ELF-1 (cell line): Measurements from ENCODE around the gene BRAT1.
A peak's percentile ranks its signal among the peaks of the same experiment; 100 is the strongest.
"Not testable (repeated sequence)": the region's sequence is repeated elsewhere in the genome, so short reads cannot be mapped to it uniquely, and the experiment has no call there.

Experiments used
- DNase-seq: peaks from one replicate; pipeline ENCODE4 v3.0.0-alpha.2; 2016; ENCODE audit warnings: low read depth, low spot score

BRAT1 gene

DNA sequence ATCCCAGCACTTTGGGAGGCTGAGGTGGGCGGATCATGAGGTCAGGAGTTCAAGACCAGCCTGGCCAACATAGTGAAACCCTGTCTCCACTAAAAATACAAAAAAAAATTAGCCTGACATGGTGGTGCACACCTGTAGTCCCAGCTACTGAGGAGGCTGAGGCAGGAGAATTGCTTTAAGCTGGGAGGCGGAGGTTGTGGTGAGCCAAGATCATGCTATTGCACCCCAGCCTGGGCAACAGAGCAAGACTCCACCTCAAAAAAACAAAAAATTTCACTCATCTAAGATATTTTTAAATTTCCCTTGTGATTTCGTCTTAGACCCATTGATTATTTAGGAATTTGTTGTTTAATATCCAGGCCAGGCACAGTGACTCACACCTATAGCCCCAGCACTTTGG is 8.6 kb upstream of the BRAT1 start:
- DNase-seq = not testable (repeated sequence)

GRCh38 chr7:2559283-2559950 is 4.1 kb upstream of the BRAT1 start:
- DNase-seq = peak; percentile 48

- peak; percentile 96 for DNase-seq
Observed at GRCh38 chr7:2558629-2559282, 3.4 kb upstream of the BRAT1 start, which contains the start of gene IQCE. IQCE (plus strand) TSS chr7:2558979; CDS start chr7:2559182, 203 bp downstream.

DNA sequence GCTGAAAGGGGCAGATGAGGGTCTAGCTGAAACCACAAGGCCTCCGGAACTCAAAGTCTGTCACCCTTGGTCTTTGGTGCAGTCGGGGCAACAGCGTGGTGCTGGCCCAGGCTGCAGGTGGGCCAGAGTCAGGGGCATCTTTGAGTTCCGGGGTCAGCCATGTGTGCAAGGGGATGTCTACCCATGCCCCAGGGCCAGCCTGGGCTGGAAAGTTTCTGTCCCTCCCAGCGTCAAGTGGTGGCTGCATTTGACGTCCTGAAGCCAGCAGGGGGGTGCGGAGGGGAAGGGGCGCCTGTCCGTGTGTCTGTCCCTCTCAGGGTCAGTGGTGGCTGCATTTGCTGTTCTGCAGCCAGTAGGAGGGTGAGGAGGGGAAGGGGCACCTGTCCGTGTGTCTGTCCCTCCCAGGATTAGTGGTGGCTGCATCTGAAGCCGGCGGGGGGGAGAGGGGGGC is 638 bp downstream of the BRAT1 start:
- peak; percentile 30 for DNase-seq

DNA sequence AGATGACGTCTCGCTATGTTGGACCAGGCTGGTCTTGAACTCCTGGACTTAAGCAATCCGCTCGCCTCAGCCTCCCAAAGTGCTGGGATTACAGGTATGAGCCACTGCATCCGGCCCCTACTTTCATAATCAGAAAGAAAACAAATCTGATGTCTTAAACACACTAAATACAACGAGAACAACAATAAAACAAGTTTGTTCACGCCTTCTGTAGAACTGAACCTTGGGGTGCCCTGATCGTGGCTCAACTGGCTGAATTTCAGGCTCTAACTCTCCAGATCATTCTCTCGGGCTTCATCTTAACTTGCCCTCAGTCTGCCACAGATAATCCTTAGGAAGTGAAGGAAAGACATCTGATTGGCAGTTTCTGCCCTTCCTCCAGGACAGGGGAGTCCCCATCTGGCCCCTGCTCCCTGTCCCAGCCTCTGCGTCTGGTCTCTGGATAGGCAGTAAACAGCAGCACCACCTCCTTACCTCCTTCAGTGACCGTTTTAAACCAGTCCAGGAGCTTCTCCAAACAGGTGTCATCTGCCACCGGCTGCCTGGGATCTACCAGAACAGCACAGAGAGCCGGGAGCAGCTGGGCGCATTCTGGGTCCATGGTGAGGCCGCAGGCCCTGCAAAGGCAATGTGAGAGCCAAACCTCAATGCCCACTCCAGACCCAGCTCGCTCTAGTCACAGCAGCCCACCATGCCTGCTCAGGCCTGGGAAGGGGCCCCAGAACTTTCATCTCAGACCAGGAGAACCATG is 1.3 kb downstream of the BRAT1 start:
- no peak for DNase-seq

DNA sequence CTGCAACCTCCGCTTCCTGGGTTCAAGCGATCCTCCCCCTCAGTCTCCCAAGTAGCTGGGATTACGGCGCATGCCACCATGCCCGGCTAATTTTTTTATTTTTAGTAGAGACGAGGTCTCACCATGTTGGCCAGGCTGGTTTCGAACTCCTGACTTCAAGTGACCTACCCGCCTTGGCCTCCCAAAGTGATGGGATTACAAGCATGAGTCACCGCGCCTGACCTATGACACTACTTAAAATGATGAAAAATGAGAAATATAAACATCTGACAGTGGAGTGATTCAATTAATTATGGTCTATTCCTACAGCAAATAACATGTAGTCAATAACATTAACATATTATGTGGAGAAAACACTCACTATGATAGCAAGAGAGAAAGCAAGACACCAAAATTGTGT is 2.2 kb downstream of the BRAT1 start:
- DNase-seq = no peak

- DNase-seq = no peak
Observed at GRCh38 chr7:2551418-2551817, 3.9 kb downstream of the BRAT1 start.

DNA sequence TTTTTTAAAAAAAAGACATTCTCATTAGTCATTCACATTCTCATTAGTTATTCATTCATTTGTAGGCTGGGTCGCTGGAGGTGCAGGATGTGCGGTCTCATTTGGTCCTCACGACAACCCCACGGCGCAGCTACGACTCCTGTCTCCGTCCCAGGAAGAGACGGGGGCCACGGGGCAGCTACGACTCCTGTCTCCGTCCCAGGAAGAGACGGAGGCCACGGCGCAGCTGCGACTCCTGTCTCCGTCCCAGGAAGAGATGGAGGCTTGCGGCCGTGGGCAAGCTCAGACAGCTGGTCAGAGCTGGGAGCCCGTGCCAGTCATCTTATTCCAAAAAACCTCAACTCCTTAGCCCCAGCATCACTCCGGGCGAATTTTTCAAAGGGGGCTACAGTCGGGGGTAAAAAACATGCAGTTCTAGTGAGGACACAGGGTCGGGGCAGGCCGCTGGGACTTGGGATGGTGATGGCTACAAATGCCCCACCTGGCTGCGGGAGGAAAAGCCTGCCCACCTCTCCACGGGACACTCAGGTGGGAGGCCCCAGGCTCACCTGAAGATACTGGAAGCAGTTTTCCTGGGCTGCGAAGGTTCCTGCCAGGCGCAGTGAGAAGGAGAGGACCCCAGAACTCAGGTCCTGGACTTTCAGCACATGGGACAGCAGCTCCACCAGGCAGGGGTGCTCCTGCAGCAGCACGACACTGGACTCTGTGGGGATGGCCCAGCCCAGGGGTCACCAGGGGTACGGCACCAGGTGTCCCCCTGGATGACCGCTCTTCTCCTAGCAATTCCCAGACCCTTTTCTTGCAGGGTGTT is 8.3 kb downstream of the BRAT1 start:
- no peak for DNase-seq

DNA sequence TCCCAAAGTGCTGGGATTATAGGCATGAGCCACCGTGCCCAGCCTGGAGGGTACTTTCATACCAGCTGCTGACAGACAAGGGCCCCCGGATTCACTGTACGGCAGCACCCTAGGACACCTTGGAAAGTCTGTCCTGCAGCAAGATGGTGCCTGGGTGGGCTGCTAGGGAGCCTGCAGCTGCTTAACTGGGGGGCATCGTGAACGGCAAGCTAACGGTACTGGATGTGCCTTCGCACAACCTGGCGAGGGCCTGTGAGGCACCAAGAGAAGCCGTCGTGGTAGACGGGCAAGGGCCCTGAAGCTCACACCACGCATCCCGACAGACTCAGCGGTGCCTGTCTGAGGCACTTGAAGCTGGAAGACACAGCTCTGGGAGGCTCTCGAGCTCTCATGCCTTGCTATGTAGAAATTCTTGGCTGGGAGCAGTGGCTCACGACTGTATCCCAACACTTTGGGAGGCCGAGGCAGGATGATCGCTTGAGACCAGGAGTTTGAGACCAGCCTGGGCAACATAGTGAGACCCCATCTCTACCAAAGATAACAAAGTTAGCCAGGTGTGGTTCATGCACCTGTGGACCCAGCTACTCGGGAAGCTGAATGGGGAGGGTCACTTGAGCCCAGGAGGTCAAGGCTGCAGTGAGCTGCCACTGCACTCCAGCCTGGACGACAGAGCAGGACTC is 9.4 kb downstream of the BRAT1 start:
- DNase-seq = no peak

DNA sequence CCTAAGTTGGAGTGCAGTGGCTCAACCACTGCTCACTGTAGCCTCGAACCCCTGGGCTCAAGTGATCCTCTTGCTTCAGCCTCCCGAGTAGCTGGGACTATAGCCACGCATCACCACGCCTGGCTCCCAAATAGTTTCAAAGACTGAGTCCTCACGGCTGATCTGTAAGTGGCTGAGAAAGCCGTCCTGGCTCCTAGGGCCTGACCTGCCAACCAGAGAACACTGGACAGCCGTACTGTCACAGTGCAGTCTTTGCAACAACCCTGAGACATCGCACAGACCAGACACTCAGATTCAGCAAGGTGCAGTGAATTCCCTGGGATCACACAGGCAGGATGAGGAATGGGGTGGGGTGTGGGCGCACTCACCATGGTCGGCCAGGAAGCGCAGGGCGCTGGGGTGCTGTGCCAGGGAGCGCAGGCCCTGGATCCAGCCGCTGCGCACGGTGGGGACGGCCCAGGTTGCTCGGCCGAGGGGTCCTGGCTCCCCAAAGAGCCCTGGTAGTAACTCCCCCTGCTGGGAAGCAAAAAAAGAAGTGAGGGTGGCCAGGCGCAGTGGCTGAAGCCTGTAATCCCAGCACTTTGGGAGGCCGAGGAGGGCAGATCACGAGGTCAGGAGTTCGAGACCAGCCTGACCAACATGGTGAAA is 10.7 kb downstream of the BRAT1 start:
- no peak for DNase-seq

- no peak for DNase-seq
Observed at GRCh38 chr7:2542916-2543871, 12.1 kb downstream of the BRAT1 start.

DNA sequence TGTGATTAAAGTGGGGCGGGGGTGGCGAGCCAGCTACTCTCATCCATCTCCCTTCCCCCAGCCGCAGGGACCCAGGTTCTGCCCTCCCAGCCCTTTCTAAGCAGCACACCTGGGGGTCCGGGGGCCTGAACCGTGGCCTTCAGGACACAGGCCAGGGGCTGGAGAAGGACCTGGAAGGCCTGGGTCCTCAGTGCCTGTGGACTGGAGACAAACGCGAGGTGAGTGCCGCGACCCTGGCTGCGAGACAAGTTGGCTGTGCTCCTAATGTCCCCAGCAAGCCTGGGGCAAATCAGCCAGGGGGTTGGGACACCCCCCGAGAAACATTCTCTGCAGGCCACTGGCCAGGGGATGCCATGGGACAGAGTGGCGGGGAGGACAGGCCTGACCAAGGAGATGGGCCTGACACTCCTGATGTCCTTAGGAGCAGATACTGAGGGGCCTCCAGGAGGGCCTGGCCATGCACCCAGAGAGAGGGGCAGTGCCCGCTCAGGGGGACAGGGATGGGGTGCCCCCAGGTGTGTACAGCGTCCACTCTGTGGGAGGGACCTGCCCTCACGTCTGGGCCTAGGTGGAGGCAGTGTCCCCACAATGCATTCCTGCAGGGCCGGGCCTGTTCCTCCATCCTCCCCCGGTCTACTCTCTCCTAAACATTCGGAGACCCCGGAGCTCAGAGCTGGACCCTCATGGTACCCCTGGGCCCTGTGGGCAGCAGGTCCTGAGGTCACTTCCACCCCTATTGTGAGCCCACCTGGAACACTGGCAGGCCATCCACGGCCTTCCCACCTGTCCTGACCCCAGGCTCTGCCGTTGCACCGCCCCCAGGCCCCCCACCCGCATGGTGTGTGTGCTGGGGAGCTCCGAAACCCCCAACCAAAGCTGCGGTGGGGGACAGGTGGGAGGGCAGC is 13.1 kb downstream of the BRAT1 start:
- no peak for DNase-seq

- no peak for DNase-seq
Observed at GRCh38 chr7:2541291-2542010, 13.9 kb downstream of the BRAT1 start.

GRCh38 chr7:2540641-2541051 is 14.7 kb downstream of the BRAT1 start:
- DNase-seq = no peak

GRCh38 chr7:2540133-2540532 is 15.2 kb downstream of the BRAT1 start:
- no peak for DNase-seq

GRCh38 chr7:2539031-2539911 is 16.1 kb downstream of the BRAT1 start:
- DNase-seq = no peak
